Esophagus (tissue), 2 donors: Measurements from ENCODE around the gene ATF7IP. TPM values are rescaled to one million over a fixed set of nuclear protein-coding genes. Genes with fewer than 3 reads are reported as not detected.
"Not testable (repeated sequence)": the region's sequence is repeated elsewhere in the genome, so short reads cannot be mapped to it uniquely, and the experiment has no call there.

Experiments
- H3K27ac ChIP-seq, 2 donors: one replicate each; pipeline ENCODE4 v1.5.1; 2013; ENCODE audit warnings: low read depth in 2 of 2, mild to moderate bottlenecking in 2 of 2, inconsistent platforms in 1 of 2, low read length in 1 of 2, moderate library complexity in 1 of 2
- H3K27me3 ChIP-seq, 2 donors: one replicate each; pipeline ENCODE4 v1.6.1; 2013; ENCODE audit warnings: low read length in 2 of 2, control low read depth in 1 of 2, mild to moderate bottlenecking in 1 of 2; ENCODE audit not compliant: insufficient read depth in 2 of 2, control insufficient read depth in 1 of 2
- H3K36me3 ChIP-seq, 2 donors: one replicate each; pipeline ENCODE4 v1.6.1; 2013; ENCODE audit warnings: low read length in 1 of 2; ENCODE audit not compliant: control insufficient read depth in 2 of 2, insufficient read depth in 2 of 2
- H3K4me1 ChIP-seq, 2 donors: one replicate each; pipeline ENCODE4 v1.6.1; 2013; ENCODE audit warnings: low read length in 1 of 2; ENCODE audit not compliant: control insufficient read depth in 2 of 2, insufficient read depth in 2 of 2
- H3K4me3 ChIP-seq, 2 donors: one replicate each; pipeline ENCODE4 v1.5.1; 2013; ENCODE audit warnings: low read length in 2 of 2, mild to moderate bottlenecking in 2 of 2, low read depth in 1 of 2, moderate library complexity in 1 of 2
- H3K9me3 ChIP-seq, 2 donors: one replicate each; pipeline ENCODE4 v1.6.1; 2013; ENCODE audit warnings: mild to moderate bottlenecking in 2 of 2, low read depth in 1 of 2, low read length in 1 of 2, moderate library complexity in 1 of 2; ENCODE audit not compliant: control insufficient read depth in 2 of 2, insufficient read depth in 1 of 2
- WGBS, 2 donors: extraction: QIAGEN DNeasy Blood & Tissue Kit; methylation state at CpG; one replicate each; pipeline ENCODE4 v1.1.7; 2013; 5-methylcytosine and 5-hydroxymethylcytosine counted together
- polyA plus RNA-seq, 2 donors: library from polyadenylated mRNA; stranded (reverse); fragments of 200-250 nt; gene quantifications; one replicate each; pipeline ENCODE4 v1.2.3, GENCODE V29; 2013
- donor health status: healthy with polysubstance abuse.
- donor health status: Bipolar disorder and iron deficiency.

ATF7IP gene, protein sequence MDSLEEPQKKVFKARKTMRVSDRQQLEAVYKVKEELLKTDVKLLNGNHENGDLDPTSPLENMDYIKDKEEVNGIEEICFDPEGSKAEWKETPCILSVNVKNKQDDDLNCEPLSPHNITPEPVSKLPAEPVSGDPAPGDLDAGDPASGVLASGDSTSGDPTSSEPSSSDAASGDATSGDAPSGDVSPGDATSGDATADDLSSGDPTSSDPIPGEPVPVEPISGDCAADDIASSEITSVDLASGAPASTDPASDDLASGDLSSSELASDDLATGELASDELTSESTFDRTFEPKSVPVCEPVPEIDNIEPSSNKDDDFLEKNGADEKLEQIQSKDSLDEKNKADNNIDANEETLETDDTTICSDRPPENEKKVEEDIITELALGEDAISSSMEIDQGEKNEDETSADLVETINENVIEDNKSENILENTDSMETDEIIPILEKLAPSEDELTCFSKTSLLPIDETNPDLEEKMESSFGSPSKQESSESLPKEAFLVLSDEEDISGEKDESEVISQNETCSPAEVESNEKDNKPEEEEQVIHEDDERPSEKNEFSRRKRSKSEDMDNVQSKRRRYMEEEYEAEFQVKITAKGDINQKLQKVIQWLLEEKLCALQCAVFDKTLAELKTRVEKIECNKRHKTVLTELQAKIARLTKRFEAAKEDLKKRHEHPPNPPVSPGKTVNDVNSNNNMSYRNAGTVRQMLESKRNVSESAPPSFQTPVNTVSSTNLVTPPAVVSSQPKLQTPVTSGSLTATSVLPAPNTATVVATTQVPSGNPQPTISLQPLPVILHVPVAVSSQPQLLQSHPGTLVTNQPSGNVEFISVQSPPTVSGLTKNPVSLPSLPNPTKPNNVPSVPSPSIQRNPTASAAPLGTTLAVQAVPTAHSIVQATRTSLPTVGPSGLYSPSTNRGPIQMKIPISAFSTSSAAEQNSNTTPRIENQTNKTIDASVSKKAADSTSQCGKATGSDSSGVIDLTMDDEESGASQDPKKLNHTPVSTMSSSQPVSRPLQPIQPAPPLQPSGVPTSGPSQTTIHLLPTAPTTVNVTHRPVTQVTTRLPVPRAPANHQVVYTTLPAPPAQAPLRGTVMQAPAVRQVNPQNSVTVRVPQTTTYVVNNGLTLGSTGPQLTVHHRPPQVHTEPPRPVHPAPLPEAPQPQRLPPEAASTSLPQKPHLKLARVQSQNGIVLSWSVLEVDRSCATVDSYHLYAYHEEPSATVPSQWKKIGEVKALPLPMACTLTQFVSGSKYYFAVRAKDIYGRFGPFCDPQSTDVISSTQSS
- 10 to 100 TPM in 1 of 2 donors, 1 to 10 TPM in 1; 8.0 to 10.1 TPM for polyA plus RNA-seq

DNA sequence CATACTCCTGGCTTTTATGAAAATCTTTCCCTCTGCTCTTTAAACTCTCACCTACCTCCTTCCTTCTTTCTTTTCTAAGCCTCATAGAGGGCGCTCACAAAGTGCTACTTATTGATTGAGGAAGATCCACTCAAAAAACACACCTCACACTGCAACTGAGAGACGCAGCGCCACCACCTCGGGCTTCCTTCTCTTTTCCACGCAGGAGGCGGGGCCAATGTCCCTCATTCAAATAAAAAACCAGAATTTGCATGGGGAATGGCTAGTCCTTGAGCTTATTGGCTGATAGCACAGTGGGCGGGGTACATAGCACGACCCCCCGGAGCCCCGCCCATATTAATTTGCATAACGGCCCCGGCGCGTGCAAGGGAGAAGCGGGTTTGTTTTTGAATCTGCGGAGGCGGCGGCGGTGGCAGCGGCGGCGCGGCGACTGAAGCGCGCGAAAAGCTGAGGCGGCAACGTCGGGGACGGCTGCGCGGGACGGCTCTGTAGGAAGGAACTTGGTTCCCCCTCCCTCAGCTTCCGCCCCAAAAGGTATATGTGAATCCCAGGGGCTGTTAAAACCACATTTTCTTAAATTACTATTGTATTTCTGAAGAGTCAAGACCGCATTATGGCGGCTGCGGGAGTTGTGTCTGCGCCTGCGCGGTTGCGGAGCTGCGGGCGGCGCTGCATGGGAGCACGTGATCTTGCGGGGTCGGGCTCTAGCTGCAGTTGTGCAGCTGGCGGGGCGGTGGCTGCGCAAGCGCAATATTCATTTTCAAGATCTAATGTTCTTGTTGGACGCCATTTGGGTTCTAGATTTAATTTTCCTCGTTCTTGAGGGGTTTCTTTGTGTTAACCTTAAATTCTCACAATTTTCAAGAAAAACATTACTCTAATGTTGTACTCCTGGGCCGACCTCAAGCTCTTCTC, at the start of gene ATF7IP:
Gene ATF7IP, plus strand, starts transcription at position 389 of the 915 bp plus-strand sequence. CDS start 58,234 bp downstream, outside the sequence.
- H3K27ac ChIP-seq, result peak within 1 kb of the TSS; percentile 99 to 100
- H3K4me3 ChIP-seq, result peak within 1 kb of the TSS; percentile 72 to 80
- WGBS, 2 donors, result 0 to 1% methylated on average over 55 of the region's 55 CpGs
- H3K27me3 ChIP-seq, result no peaks in the 10 kb centered on the region
- no peaks in the 10 kb centered on the region for H3K36me3 ChIP-seq
- no peaks in the 10 kb centered on the region for H3K9me3 ChIP-seq
- no peaks in the 10 kb centered on the region for H3K4me1 ChIP-seq

DNA sequence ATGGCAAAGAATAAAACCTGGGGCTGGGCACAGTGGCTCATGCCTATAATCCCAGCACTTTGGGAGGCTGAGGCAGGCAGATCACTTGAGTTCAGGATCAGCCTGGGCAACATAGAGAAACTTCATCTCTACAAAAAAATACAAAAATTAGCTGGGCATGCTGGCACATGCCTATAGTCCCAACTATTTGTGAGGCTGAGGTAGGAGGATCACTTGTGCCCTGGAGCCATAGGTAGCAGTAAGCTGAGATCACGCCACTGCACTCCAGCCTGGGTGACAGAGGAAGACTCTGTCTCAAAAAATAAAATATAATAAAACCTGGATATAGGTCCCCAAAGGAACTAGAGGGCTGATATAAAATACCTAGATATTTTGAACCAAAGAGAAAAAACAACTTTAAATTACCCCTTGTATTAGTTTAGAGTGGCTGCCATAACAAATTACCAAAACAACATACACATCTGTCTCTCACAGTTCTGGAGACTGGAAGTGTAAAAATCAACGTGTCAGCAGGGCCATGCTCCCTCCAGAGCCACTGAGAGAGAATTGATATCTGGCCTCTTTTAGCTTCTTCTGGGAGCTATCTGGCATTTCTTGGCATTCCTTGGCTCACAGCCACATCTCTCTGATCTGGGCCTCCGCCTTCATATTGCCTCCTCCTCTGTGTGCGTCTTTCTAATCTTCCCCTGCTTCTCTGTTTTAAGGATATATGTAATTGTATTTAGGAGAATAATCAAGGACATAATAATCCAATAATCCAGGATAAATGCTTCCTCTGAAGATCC, 47.9 kb upstream of the ATF7IP start:
- Histone ChIP-seq H3K36me3 (no peaks in the 10 kb centered on the region), H3K4me3 (no peak overlapping the region), H3K9me3 (no peaks in the 10 kb centered on the region), H3K4me1 (no peaks in the 10 kb centered on the region), H3K27ac (no peak overlapping the region), H3K27me3 (no peaks in the 10 kb centered on the region)
- WGBS, 2 donors, result 62 to 74% methylated on average over 4 of the region's 4 CpGs

DNA sequence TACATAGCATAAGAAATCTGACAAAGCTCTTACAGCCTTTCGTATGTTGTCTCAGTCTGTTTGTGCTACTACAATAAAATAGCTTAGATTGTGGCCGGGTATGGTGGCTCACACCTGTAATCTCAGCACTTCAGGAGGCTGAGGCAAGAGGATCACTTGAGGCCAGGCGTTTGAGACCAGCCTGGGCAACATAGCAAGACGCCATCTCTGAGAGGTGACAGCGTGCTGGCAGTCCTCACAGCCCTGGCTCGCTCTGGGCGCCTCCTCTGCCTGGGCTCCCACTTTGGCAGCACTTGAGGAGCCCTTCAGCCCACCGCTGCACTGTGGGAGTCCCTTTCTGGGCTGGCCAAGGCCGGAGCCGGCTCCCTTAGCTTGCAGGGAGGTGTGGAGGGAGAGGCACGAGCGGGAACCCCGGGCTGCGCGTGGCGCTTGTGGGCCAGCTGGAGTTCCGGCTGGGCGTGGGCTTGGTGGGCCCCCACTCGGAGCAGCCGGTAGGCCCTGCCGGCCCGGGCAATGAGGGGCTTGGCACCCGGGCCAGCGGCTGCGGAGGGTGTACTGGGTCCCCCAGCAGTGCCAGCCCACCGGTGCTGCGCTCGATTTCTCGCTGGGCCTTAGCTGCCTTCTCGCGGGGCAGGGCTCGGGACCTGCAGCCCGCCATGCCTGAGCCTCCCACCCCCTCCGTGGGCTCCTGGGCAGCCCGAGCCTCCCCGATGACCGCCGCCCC, 45.6 kb upstream of the ATF7IP start:
- not testable (repeated sequence) for H3K27me3 ChIP-seq, H3K4me1 ChIP-seq, H3K27ac ChIP-seq, H3K4me3 ChIP-seq, H3K9me3 ChIP-seq, H3K36me3 ChIP-seq
- 92 to 94% methylated on average over 26 to 38 of the region's 38 CpGs for WGBS, 2 donors

DNA sequence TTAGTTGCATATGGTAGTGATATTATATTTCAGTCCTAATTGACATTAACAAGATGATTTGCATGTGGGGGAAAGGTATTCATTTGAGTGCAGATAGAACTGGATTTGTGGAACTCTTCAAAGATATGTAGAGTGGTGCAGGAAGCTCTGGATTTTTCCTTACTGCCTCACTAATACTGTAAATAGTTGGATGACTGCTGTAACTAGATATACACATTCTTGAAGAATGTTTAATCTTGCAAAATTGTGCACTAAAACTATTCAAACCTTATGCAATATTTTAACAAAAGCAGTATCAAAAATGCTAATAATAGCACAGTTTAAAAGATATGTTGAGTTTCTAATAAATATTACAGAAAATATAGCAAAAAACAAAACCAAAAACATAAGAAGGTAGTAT, 43.1 kb upstream of the ATF7IP start:
- no peak overlapping the region for H3K27ac ChIP-seq
- no peak overlapping the region for H3K4me3 ChIP-seq
- H3K9me3 ChIP-seq, result no peaks in the 10 kb centered on the region
- no peaks in the 10 kb centered on the region for H3K36me3 ChIP-seq
- no peaks in the 10 kb centered on the region for H3K27me3 ChIP-seq
- H3K4me1 ChIP-seq, result no peaks in the 10 kb centered on the region

DNA sequence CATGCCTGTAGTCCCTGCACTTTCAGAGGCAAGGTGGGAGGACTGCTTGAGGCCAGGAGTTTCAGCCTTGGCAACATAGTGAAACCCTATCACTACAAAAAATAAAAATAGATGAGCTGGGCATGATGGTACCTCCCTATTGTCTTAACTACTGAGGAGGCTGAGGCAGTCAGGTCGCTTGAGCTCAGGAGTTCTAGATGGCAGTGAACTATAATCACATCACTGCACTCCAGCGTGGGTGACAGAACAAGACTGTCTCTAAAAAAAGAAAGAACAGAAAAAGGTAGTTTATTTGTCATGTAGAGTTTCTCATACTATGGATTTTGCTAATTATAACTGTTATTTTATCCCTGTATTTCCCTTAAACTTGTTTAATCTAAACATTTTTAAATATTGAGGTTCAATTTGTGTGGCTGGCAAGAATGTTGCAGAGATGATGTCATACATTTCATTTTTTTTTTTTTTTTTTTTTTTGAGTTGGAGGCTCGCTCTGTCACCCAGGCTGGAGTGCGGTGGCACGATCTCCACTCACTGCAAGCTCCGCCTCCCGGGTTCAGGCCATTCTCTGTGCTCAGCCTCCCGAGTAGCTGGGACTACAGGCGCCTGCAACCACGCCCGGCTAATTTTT, 39.7 kb upstream of the ATF7IP start:
- H3K9me3 ChIP-seq, result no peaks in the 10 kb centered on the region
- WGBS, 2 donors, result 90 to 94% methylated on average over 11 of the region's 11 CpGs
- H3K36me3 ChIP-seq, result no peaks in the 10 kb centered on the region
- no peaks in the 10 kb centered on the region for H3K27me3 ChIP-seq
- no peaks in the 10 kb centered on the region for H3K4me1 ChIP-seq
- H3K4me3 ChIP-seq, result no peak overlapping the region
- no peak overlapping the region for H3K27ac ChIP-seq

DNA sequence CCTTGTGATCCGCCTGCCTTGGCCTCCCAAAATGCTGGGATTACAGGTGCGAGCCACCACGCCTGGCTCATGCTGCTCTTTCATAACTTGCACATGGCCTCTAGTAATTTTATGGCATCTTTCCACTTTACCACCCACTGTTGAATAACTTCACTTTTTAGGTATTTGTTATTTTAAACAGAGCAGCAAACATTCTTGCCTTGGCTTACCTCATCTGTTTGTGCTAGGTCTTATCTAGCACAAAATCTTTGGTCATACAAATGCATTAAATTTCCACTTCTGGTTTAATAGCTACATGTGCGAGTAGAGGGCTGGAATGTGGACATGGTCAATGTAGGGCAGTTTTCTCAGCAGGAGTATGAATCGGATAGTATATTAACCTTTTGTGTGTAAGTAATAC, 38.8 kb upstream of the ATF7IP start:
- Histone ChIP-seq H3K9me3 (no peaks in the 10 kb centered on the region), H3K36me3 (no peaks in the 10 kb centered on the region), H3K4me3 (no peak overlapping the region), H3K27me3 (no peaks in the 10 kb centered on the region), H3K4me1 (no peaks in the 10 kb centered on the region), H3K27ac (no peak overlapping the region)
- 90 to 93% methylated on average over 5 of the region's 5 CpGs for WGBS, 2 donors

DNA sequence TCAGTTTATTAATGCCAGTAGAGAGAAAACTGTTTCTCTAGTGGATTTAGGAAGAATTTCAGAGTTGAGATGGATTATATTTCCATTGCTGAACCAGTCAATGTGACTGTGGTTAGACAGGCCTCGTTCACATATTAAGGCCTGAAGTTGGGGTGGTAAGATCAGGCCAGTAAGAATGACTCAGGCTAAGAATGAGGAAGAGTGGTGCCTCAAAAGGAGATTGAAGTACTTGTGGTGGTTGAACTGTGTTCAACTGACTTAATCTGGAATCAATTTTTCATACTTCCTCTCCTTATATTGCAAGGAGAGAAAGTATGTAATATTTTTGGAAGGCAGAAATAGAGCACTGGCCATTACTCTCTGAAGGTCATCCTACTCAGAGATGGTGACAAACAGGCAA, 37.8 kb upstream of the ATF7IP start:
- H3K27ac ChIP-seq, result peak overlapping the region; percentile 36 to 72
- H3K27me3 ChIP-seq, result no peaks in the 10 kb centered on the region
- 16 to 46% methylated on average over 1 of the region's 1 CpG for WGBS, 2 donors

More for the DNA sequence above, 37.8 kb upstream of the ATF7IP start:
- no peaks in the 10 kb centered on the region for H3K4me1 ChIP-seq
- peaks cover 0 to 4% of the 10 kb centered on the region in 2 donors for H3K9me3 ChIP-seq
- no peak overlapping the region for H3K4me3 ChIP-seq
- H3K36me3 ChIP-seq, result no peaks in the 10 kb centered on the region
